ENCODE results near the gene COBLL1.
"Not testable (repeated sequence)": the region's sequence is repeated elsewhere in the genome, so short reads cannot be mapped to it uniquely, and the experiment has no call there.

COBLL1 gene

GRCh38 chr2:164710252-164710836 is 131.3 kb downstream of the COBLL1 start:
- DNase-seq: not testable (repeated sequence)

- DNase-seq: no peak
These were observed 135.1 kb downstream of the COBLL1 start for GRCh38 chr2:164706522-164706921.

DNA sequence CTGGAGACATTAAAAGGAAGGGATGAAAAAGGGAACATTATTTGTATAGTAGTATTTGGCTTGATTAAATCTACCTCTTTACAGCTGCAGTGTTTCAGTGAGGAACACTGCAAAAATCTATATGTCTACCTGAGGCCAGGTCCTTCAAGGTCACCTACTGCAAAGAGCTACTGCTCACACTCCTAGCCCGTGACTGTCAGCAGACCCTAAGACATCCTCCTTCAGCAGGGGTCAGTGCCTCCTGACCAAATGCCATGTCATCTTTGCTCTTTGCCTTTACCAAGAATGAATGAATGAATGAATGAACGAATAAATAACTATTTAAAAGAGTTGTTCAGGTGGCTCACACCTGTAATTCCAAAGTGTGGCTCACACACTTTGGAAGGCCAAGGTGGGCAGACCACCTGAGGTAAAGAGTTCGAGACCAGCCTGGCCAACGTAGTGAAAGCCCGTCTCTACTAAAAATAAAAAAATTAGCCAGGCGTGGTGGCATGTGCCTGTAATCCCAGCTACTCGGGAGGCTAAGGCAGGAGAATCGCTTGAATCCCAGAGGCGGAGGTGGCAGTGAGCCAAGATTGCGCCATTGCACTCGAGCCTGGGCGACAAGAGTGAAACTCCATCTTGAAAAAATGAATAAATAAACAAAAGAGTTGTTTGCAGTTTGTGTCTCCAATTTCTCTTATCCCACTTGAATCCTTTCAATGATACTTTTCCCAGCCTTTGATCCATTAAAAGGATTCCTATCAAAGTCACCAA is 136.0 kb downstream of the COBLL1 start:
- DNase-seq: no peak

DNA sequence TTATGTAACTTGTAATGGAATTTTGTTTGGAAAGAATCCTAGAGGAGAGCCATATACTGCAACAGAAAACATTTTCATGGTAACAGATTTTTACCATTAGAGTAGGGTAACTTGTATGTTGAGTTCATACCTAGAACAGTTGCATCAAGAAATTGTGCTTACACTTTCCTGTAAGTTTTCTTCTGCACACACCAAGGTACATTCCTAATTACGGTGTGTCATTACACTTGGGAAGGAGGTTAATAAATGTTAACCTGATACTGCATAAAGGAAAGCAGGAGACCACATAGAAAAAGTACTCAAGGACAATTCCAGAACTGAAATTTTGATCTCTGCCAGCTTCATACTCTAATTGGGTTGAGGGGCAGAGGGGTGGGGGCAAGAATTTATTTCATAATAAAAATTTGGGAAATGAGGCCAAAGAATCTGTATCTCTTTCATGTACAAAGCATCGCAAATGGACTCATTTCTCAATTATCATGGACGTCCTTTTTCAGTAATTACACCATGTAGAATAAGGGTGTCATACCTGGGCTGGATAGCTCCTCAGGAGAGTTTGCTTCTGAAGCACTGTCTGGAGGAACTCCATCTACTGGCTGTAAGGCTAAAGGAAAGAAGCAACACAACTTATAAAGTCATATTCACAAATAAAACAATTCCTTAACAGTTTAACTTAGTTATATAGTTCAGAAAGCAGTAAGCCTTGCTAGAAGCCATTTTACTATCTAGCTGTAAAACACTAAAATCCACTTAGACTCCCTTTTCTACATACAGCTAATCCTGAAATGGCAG is 137.5 kb downstream of the COBLL1 start:
- no peak for DNase-seq

DNA sequence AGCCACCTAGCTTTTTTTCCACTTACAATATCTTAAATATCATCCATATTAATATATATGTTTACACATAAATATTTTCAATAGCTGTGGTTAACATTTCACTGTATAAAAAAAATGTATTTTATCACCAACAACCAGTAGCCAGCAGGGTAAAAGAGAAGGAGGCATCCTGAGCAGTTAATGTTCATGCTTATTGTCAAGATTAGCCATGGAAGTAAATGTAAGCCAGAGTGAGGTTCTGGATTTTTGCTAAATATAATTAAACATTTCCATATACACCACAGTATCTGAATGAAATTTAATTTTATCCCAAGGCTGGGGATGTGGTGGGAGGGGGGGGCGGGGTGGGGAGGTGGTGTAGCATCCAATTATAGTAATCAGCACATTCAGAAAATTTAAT is 140.1 kb downstream of the COBLL1 start:
- no peak for DNase-seq

DNA sequence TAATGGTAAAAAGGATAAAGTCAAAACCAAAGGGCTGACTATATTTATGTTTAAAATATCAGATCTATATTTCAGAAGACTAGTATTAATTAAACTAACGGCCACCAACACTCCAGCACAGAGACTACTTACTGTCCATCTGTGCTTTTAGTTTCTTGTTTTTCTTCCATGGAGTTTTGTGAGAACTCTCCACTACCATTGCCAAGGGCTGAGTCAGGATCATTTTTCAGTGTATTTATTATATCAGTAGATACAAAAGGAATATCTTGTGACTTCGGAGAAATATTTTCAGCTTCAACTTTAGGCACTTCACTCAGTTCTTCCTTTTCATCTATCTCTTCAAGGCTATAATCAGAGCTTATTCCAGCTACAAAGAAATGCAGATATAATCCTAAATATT is 141.2 kb downstream of the COBLL1 start:
- DNase-seq: no peak

DNA sequence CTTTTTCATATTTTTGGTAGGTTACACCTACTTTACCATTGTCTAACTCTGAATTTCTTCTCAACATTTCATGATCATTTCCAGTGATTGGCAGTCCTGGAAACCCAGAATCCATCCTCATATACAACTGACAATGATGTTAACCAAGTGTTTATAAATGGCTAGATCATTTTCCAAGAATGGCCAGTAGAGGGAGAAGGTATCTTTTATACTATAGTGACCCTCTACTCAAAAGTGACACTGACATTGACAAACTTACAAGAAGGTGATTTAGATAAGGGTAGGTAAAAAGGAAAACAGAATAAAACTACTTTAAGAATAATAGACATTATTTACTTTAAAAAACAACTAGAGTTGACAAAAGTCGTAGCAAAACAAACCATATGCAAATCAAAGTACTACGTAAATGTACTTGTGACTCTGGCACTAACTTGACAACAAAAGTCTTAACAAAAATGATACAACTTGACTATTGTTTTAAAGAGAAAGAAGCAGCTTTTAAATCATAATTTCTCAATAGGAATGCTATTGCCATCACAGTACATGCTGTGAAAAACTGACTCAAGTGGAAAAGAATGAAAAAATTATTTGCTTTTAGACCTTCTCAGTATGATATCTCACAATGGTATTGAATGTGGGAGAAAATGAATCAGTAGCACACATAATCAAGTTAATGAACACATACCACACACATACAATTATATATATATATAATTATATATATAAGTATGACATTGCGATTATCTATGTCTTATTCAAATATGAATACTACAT is 143.7 kb downstream of the COBLL1 start:
- no peak for DNase-seq

DNA sequence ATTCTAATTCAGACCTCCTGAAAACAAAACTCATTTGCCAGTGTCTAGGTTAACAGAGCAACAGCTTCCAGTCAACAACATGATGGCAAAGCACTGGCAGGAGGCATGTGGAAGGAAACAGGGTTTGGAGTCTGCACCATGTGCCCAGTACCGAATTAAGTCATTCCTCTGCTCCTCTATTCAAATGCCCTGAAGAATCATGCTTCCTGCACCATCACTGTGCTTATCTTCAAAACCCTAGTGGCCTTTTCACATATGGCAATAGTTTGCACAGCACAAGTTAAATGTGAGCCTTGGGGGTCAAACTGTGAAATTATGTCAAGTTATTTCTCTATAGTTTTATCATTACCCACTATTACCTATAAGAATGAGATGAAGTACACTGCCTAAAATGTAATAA is 145.0 kb downstream of the COBLL1 start:
- no peak for DNase-seq

- no peak for DNase-seq
These were observed 147.3 kb downstream of the COBLL1 start for GRCh38 chr2:164694275-164694695.

- DNase-seq: no peak
These were observed 147.8 kb downstream of the COBLL1 start for GRCh38 chr2:164693834-164694233.

- DNase-seq: no peak
These were observed 148.2 kb downstream of the COBLL1 start for GRCh38 chr2:164693390-164693789.

DNA sequence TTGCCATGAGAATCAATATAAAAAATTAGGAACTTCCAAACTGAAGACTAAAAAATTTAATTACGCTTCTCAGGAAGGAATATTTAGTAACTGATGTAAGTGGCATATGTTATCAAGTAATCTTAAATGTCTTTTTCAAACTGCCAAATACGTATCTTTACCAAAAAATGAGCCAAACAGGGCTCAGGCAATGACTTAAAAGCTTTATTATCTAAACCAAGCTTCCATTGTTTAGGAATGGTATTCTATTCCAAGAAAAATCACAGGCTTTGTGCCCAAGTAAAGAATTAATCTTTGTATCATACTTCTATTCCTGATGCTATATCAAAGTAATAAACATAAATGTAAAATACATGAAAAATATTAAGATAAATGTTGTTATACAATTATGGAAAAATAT is 148.7 kb downstream of the COBLL1 start:
- DNase-seq: no peak

- DNase-seq: no peak
These were observed 149.5 kb downstream of the COBLL1 start for GRCh38 chr2:164692114-164692513.

DNA sequence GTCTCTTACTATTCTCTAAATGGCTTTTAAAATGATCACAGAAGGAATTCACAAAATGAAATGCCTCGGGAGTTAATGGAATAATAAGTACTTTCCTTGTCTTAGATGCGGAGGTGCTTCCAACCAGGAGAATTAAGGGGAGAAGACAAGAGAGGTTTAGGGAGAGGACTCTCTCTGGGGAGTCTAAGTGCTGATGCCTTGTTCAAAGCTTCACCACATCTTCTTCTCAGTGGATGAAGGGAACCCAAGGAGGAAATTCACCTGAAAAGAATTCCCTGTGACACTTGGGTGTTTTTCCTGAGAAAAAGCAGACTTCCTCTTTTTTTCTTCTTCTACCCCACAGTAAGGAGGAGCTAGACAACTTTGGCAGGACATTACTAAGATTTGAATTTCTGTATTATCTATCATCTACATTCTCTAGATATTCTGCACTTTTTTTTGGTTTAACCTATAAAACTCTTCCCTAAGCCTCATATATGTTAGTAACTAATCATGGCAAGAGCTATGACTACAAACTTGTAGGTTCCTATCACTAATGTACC is 150.2 kb downstream of the COBLL1 start:
- no peak for DNase-seq

- no peak for DNase-seq
These were observed 151.3 kb downstream of the COBLL1 start for GRCh38 chr2:164690361-164690760.

DNA sequence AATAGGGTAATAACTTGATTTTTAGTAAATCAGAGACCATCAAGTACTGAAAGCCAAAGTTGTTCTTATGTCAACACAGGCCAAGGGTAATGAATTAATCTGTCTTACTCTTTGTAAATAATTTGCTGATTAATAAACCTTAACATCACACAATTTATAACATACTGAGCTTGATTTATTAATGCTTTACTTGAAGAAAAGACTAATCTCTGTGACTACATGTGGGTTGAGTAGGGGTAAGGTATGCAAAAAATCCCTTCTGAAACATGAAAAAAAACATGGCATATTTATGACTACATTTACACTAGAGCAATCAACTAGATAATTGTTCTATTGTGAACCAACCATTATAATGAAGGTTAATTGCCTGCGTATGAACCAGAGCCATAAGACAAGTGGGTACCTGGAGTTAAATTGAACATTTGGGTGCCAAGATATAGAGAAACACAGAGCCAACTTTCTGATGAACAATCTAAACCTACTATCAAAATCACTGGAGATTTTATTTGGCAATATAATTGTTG is 152.7 kb downstream of the COBLL1 start:
- no peak for DNase-seq

DNA sequence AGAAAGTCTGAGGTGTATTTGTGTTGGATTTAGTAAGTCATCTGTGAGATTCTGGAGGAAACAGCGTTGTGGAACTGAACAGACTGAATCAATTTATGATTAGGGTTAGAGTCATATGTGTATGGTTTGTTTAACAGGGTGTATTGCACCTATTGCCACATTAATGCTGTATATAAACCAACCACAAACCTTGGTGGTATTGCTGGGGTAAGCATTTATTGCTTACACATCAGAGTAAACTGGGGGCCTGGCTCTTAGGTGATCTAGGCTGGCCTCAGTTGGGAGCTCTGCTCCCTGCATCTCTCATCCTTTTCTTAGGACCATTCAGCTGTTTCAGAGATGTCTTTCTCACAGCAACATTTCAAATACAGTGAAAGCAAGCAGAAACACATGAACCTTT is 160.6 kb downstream of the COBLL1 start:
- DNase-seq: no peak

DNA sequence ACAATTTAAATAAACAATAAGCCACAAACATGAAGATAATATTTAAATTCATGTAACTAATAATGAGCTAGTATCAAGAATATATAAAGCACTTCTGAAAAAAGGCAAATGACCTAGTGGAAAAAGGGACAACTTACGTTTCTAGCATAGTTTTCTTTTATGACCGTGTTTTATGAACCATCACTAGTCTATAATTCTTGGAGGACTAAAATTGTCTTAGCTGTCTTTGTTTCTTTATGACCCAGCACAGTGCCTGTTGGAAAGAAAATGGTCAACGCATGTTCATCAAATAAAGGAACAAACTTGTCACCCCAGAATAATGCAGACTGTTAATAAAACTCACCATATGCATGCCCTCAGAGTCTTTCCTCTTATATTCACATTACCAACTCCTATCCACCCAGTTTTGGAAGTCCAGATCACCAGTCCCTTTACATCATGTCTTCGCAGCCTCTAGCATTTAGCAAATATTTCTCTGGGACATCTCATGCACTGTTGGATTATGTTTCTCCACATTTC is 162.9 kb downstream of the COBLL1 start:
- DNase-seq: no peak

- DNase-seq: no peak
These were observed 163.9 kb downstream of the COBLL1 start for GRCh38 chr2:164677733-164678132.

DNA sequence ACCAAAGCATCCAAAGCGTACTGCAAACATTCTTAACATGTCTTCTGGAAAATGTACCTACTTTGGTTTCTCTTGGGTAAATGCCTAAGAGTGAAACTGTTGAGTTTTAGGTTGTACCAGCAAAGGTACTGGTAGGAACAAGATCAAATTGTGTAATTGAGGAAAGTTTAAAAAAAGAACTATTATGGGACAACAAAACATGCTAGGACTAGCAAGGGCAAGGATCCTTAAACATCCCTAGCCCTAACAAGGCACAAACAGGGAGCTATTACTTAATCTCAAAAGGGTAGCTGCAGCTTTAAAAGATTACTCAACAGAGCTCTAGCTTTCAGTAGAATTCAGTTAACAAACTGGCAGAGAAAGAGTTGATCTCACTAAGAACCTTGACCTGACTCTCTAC is 164.4 kb downstream of the COBLL1 start:
- DNase-seq: no peak

DNA sequence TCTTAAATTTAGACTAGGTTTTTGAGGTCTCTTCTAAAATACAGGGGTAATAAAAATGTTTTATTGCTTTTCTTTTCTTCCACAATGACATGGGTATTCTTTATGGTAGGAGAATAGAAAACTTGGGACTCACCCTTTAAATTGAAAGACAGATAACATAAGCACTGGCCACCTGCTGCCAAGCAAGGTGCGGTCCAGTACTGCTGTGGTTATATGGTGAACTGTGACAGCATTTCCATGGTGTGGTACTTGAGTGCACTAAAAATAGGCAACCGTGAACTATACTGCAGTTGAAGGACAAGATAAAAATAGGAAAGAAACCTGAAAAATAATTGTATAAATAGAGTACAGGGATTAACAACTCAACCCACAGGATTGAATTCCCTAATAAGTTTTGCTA is 165.9 kb downstream of the COBLL1 start:
- DNase-seq: no peak

DNA sequence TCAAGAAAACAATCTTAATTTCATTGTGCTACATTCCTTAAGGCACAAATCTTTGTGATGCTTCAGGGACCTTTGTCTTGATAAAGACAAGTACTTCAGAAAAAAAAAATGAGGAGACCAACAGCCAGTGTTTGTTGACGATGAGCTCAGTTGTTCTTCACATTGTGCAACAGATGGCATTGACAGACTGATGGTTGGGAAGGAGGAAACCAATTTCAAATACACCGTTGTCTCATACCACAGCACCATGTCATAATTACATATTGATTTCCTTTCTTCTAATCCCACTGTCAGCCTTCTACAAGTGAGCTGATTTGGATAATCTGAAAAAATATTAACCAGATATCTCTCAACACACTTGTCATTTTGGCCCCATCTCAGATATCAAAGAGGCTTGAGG is 166.6 kb downstream of the COBLL1 start:
- DNase-seq: no peak
